ENCODE results near the gene GPATCH1.

GPATCH1 gene

GRCh38 chr19:33047422-33047821, 33.6 kb upstream of the GPATCH1 start:
- H3K79me2 ChIP-seq (ENCODE audit: insufficient read depth, low read length), result no peaks in the 10 kb centered on the region
- H3K9me3 ChIP-seq (ENCODE audit: insufficient read depth, low read length, severe bottlenecking), result no peaks in the 10 kb centered on the region
- TF ChIP-seq CTCF (IDR thresholded peaks at IDR 0.05; ENCODE audit: borderline replicate concordance, extremely low read depth, low read length, poor library complexity, severe bottlenecking) (no peak), EZH2 (IDR thresholded peaks at IDR 0.05; ENCODE audit: borderline replicate concordance, low read depth, low read length, severe bottlenecking) (no peak)
- ATAC-seq (ENCODE audit: insufficient read depth, low read depth), result no peak
- H2AFZ ChIP-seq (ENCODE audit: low read depth, low read length), result no peak overlapping the region
- no peak for DNase-seq
- no peak overlapping the region for H3K27ac ChIP-seq (ENCODE audit: low read length)
- no peak overlapping the region for H3K4me3 ChIP-seq (ENCODE audit: low read depth in 1 of 2, low read length in 2 of 2)
- H3K9ac ChIP-seq (ENCODE audit: low read depth, low read length), result no peak overlapping the region
- H3K36me3 ChIP-seq (ENCODE audit: insufficient read depth, low read length), result no peaks in the 10 kb centered on the region
- H3K4me1 ChIP-seq (ENCODE audit: insufficient read depth, low read length), result no peaks in the 10 kb centered on the region
- no peaks in the 10 kb centered on the region for H3K27me3 ChIP-seq (ENCODE audit: insufficient read depth, low read length, poor library complexity)
- H3K4me2 ChIP-seq (ENCODE audit: insufficient read depth, low read length), result no peak overlapping the region
- H4K20me1 ChIP-seq (ENCODE audit: insufficient read depth, low read length), result no peaks in the 10 kb centered on the region

GRCh38 chr19:33048806-33049676, 31.9 kb upstream of the GPATCH1 start:
- H3K27ac ChIP-seq (ENCODE audit: low read length), result no peak overlapping the region
- no peaks in the 10 kb centered on the region for H3K9me3 ChIP-seq (ENCODE audit: insufficient read depth, low read length, severe bottlenecking)
- H3K36me3 ChIP-seq (ENCODE audit: insufficient read depth, low read length), result no peaks in the 10 kb centered on the region
- ATAC-seq (ENCODE audit: insufficient read depth, low read depth) (no peak), DNase-seq (no peak)
- no peak for TF ChIP-seq EZH2 (IDR thresholded peaks at IDR 0.05; ENCODE audit: borderline replicate concordance, low read depth, low read length, severe bottlenecking)
- TF ChIP-seq CTCF (IDR thresholded peaks at IDR 0.05; ENCODE audit: borderline replicate concordance, extremely low read depth, low read length, poor library complexity, severe bottlenecking), result no peak
- no peak overlapping the region for H3K4me2 ChIP-seq (ENCODE audit: insufficient read depth, low read length)
- no peaks in the 10 kb centered on the region for H3K79me2 ChIP-seq (ENCODE audit: insufficient read depth, low read length)
- no peaks in the 10 kb centered on the region for H3K27me3 ChIP-seq (ENCODE audit: insufficient read depth, low read length, poor library complexity)
- H3K4me1 ChIP-seq (ENCODE audit: insufficient read depth, low read length), result no peaks in the 10 kb centered on the region
- H2AFZ ChIP-seq (ENCODE audit: low read depth, low read length), result no peak overlapping the region
- H4K20me1 ChIP-seq (ENCODE audit: insufficient read depth, low read length), result no peaks in the 10 kb centered on the region
- no peak overlapping the region for H3K4me3 ChIP-seq (ENCODE audit: low read depth in 1 of 2, low read length in 2 of 2)
- no peak overlapping the region for H3K9ac ChIP-seq (ENCODE audit: low read depth, low read length)

- H3K4me1 ChIP-seq (ENCODE audit: insufficient read depth, low read length), result no peaks in the 10 kb centered on the region
- TF ChIP-seq EZH2 (IDR thresholded peaks at IDR 0.05; ENCODE audit: borderline replicate concordance, low read depth, low read length, severe bottlenecking) (no peak), CTCF (IDR thresholded peaks at IDR 0.05; ENCODE audit: borderline replicate concordance, extremely low read depth, low read length, poor library complexity, severe bottlenecking) (no peak)
- H3K4me3 ChIP-seq (ENCODE audit: low read depth in 1 of 2, low read length in 2 of 2), result no peak overlapping the region
- H3K4me2 ChIP-seq (ENCODE audit: insufficient read depth, low read length), result no peak overlapping the region
- no peak overlapping the region for H2AFZ ChIP-seq (ENCODE audit: low read depth, low read length)
- H3K27me3 ChIP-seq (ENCODE audit: insufficient read depth, low read length, poor library complexity), result no peaks in the 10 kb centered on the region
- DNase-seq, result no peak
- H3K9ac ChIP-seq (ENCODE audit: low read depth, low read length), result no peak overlapping the region
- no peak for ATAC-seq (ENCODE audit: insufficient read depth, low read depth)
- no peaks in the 10 kb centered on the region for H3K36me3 ChIP-seq (ENCODE audit: insufficient read depth, low read length)
- H4K20me1 ChIP-seq (ENCODE audit: insufficient read depth, low read length), result no peaks in the 10 kb centered on the region
- no peak overlapping the region for H3K27ac ChIP-seq (ENCODE audit: low read length)
- H3K9me3 ChIP-seq (ENCODE audit: insufficient read depth, low read length, severe bottlenecking), result no peaks in the 10 kb centered on the region
- no peaks in the 10 kb centered on the region for H3K79me2 ChIP-seq (ENCODE audit: insufficient read depth, low read length)
Observed at GRCh38 chr19:33050110-33050509, 30.9 kb upstream of the GPATCH1 start.
